Measurements from ENCODE around the gene FOXD4L1.
"Not testable (repeated sequence)": the region's sequence is repeated elsewhere in the genome, so short reads cannot be mapped to it uniquely, and the experiment has no call there.

FOXD4L1 gene

GRCh38 chr2:113498365-113498764 is at the start of gene FOXD4L1:
TSS of gene FOXD4L1 (plus strand) at chr2:113498665. CDS start at chr2:113499257, 592 bp downstream.
- not testable (repeated sequence) for DNase-seq (ENCODE audit: low read depth in 3 of 3)

- DNase-seq (ENCODE audit: low read depth in 3 of 3) = not testable (repeated sequence)
Measured at GRCh38 chr2:113465770-113466169, 32.7 kb upstream of the FOXD4L1 start.

GRCh38 chr2:113476688-113477368 is 21.6 kb upstream of the FOXD4L1 start:
- not testable (repeated sequence) for DNase-seq (ENCODE audit: low read depth in 3 of 3)

GRCh38 chr2:113496527-113496926 is 1.9 kb upstream of the FOXD4L1 start:
- DNase-seq (ENCODE audit: low read depth in 3 of 3) = not testable (repeated sequence)

GRCh38 chr2:113499019-113499885 is 787 bp downstream of the FOXD4L1 start:
- not testable (repeated sequence) for DNase-seq (ENCODE audit: low read depth in 3 of 3)

- DNase-seq (ENCODE audit: low read depth in 3 of 3) = not testable (repeated sequence)
Measured at GRCh38 chr2:113499886-113500722, 1.6 kb downstream of the FOXD4L1 start.

GRCh38 chr2:113500723-113501038 is 2.2 kb downstream of the FOXD4L1 start:
- DNase-seq (ENCODE audit: low read depth in 3 of 3) = not testable (repeated sequence)

- DNase-seq (ENCODE audit: low read depth in 3 of 3) = not testable (repeated sequence)
Measured at GRCh38 chr2:113502216-113503093, 4.0 kb downstream of the FOXD4L1 start.

- DNase-seq (ENCODE audit: low read depth in 3 of 3) = not testable (repeated sequence)
Measured at GRCh38 chr2:113503094-113504042, 4.9 kb downstream of the FOXD4L1 start.

GRCh38 chr2:113504081-113504480 is 5.6 kb downstream of the FOXD4L1 start:
- DNase-seq (ENCODE audit: low read depth in 3 of 3) = not testable (repeated sequence)

- not testable (repeated sequence) for DNase-seq (ENCODE audit: low read depth in 3 of 3)
Measured at GRCh38 chr2:113507394-113508140, 9.1 kb downstream of the FOXD4L1 start.

GRCh38 chr2:113508187-113508586 is 9.7 kb downstream of the FOXD4L1 start:
- not testable (repeated sequence) for DNase-seq (ENCODE audit: low read depth in 3 of 3)

GRCh38 chr2:113510913-113511312 is 12.4 kb downstream of the FOXD4L1 start:
- DNase-seq (ENCODE audit: low read depth in 3 of 3) = not testable (repeated sequence)

GRCh38 chr2:113511859-113512258 is 13.4 kb downstream of the FOXD4L1 start:
- not testable (repeated sequence) for DNase-seq (ENCODE audit: low read depth in 3 of 3)

GRCh38 chr2:113515457-113515856 is 17.0 kb downstream of the FOXD4L1 start:
- DNase-seq (ENCODE audit: low read depth in 3 of 3) = not testable (repeated sequence)

- DNase-seq (ENCODE audit: low read depth in 3 of 3) = not testable (repeated sequence)
Measured at GRCh38 chr2:113515995-113516394, 17.5 kb downstream of the FOXD4L1 start.

- DNase-seq (ENCODE audit: low read depth in 3 of 3) = not testable (repeated sequence)
Measured at GRCh38 chr2:113517025-113517424, 18.6 kb downstream of the FOXD4L1 start.

GRCh38 chr2:113520837-113521236 is 22.4 kb downstream of the FOXD4L1 start:
- not testable (repeated sequence) for DNase-seq (ENCODE audit: low read depth in 3 of 3)

GRCh38 chr2:113521492-113521891 is 23.0 kb downstream of the FOXD4L1 start:
- DNase-seq (ENCODE audit: low read depth in 3 of 3) = not testable (repeated sequence)
